Measurements from ENCODE around the gene SPATA7. TPM values are rescaled to one million over a fixed set of nuclear protein-coding genes. Genes with fewer than 3 reads are reported as not detected.

Gene SPATA7
- total and polyA plus RNA-seq, 9 of the 15 experiments (the other 6 are each of a cell fraction or from before 2014, with no cell fraction given), result 0.80 to 3.3 (median 2.5) TPM

DNA sequence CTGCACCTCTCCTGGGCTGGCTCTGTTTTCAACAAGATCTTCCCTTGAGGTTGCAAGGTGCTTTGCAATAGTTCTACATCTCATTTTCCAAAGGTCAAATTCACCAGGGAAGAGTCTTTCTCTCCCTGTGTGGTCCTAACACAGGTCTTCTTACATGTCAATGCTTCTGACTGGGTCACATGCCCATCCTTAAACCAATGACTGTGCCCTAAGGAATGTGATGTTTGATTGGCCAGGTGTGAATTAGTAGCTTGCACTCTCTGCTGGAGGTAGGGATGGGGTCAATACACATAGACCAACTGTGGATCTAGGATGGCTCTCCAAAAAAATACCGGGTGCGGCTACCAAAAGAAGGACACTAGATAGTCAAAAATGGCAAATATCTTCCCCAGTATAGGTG is 42.5 kb upstream of the SPATA7 start:
- WGBS (ENCODE audit: insufficient coverage, low coverage, missing lambda C conversion rate), result 0% methylated on average over 2 of the region's 2 CpGs
- POLR2A ChIA-PET, result no interaction called here
- in situ Hi-C loops (cut with MboI), result no loop called here
- DNase-seq (ENCODE audit: extremely low read depth in 1 of 4, low spot score in 3 of 4) (no peak), FAIRE-seq (no peak), ATAC-seq (no peak)
- Histone ChIP-seq H4K20me1 (replicated peaks; ENCODE audit: control insufficient read depth, insufficient read depth, low read length) (no peaks in the 10 kb centered on the region), H3K9ac (ENCODE audit: insufficient read depth in 1 of 2, low read depth in 2 of 2, low read length in 2 of 2) (no peak overlapping the region), H3K27ac (ENCODE audit: extremely low read depth, low read depth, low read length) (no peak overlapping the region), H3K9me1 (ENCODE audit: control insufficient read depth, insufficient read depth, low read length) (no peaks in the 10 kb centered on the region), H3K79me2 (ENCODE audit: control insufficient read depth, insufficient read depth, low read length) (no peaks in the 10 kb centered on the region), H2AFZ (ENCODE audit: low read depth, low read length) (no peak overlapping the region), H3K27me3 (ENCODE audit: control insufficient read depth in 2 of 2, insufficient read depth in 2 of 2, low read length in 2 of 2) (no peaks in the 10 kb centered on the region), H3K36me3 (ENCODE audit: control insufficient read depth, insufficient read depth, low read length) (no peaks in the 10 kb centered on the region), H3K9me3 (replicated peaks; ENCODE audit: control insufficient read depth, insufficient read depth, low read depth, low read length) (no peaks in the 10 kb centered on the region), H3K4me3 (no peak overlapping the region), H3K4me1 (replicated peaks in 1 of 2; ENCODE audit: control insufficient read depth in 2 of 2, insufficient read depth in 2 of 2, low read length in 2 of 2) (no peaks in the 10 kb centered on the region), H3K4me2 (ENCODE audit: insufficient read depth, low read length) (no peak overlapping the region)
- CTCF ChIA-PET (ENCODE audit: low intra/inter-chr PET ratio), result no interaction called here
- intact Hi-C loops (cut with micrococcal nuclease), result no loop called here
- TF ChIP-seq MTA1 (IDR thresholded peaks at IDR 0.05; ENCODE audit: borderline replicate concordance), result no peak
- TF ChIP-seq SREBF2 (CRISPR knock-in tag; IDR thresholded peaks at IDR 0.05), result no peak
- TF ChIP-seq RUNX1 (IDR thresholded peaks at IDR 0.05; ENCODE audit: low read depth), result no peak
- no peak for TF ChIP-seq ZNF76 (CRISPR knock-in tag; IDR thresholded peaks at IDR 0.05; ENCODE audit: borderline replicate concordance)
- no peak for TF ChIP-seq ZNF436 (CRISPR knock-in tag; IDR thresholded peaks at IDR 0.05)
- TF ChIP-seq, protein P1, sequence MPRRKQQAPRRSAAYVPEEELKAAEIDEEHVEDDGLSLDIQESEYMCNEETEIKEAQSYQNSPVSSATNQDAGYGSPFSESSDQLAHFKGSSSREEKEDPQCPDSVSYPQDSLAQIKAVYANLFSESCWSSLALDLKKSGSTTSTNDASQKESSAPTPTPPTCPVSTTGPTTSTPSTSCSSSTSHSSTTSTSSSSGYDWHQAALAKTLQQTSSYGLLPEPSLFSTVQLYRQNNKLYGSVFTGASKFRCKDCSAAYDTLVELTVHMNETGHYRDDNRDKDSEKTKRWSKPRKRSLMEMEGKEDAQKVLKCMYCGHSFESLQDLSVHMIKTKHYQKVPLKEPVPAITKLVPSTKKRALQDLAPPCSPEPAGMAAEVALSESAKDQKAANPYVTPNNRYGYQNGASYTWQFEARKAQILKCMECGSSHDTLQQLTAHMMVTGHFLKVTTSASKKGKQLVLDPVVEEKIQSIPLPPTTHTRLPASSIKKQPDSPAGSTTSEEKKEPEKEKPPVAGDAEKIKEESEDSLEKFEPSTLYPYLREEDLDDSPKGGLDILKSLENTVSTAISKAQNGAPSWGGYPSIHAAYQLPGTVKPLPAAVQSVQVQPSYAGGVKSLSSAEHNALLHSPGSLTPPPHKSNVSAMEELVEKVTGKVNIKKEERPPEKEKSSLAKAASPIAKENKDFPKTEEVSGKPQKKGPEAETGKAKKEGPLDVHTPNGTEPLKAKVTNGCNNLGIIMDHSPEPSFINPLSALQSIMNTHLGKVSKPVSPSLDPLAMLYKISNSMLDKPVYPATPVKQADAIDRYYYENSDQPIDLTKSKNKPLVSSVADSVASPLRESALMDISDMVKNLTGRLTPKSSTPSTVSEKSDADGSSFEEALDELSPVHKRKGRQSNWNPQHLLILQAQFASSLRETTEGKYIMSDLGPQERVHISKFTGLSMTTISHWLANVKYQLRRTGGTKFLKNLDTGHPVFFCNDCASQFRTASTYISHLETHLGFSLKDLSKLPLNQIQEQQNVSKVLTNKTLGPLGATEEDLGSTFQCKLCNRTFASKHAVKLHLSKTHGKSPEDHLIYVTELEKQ (CRISPR knock-in tag; IDR thresholded peaks at IDR 0.05), result no peak
- TF ChIP-seq ZNF23 (CRISPR knock-in tag; IDR thresholded peaks at IDR 0.05), result no peak
- TF ChIP-seq ZNF24 (IDR thresholded peaks at IDR 0.05), result no peak
- TF ChIP-seq MAFK (IDR thresholded peaks at IDR 0.05; ENCODE audit: low read length), result no peak
- no peak for TF ChIP-seq ELF2 (CRISPR knock-in tag; IDR thresholded peaks at IDR 0.05)
- TF ChIP-seq ATF1 (CRISPR knock-in tag; IDR thresholded peaks at IDR 0.05), result no peak
- TF ChIP-seq ATF1 (tag; IDR thresholded peaks at IDR 0.05), result no peak
- TF ChIP-seq ETV6 (IDR thresholded peaks at IDR 0.05; ENCODE audit: borderline replicate concordance in 1 of 2, low read depth in 2 of 2, low read length in 1 of 2), result no peak
- TF ChIP-seq ETV6 (CRISPR knock-in tag; IDR thresholded peaks at IDR 0.05; ENCODE audit: borderline replicate concordance), result no peak
- no peak for TF ChIP-seq ZNF197 (CRISPR knock-in tag; IDR thresholded peaks at IDR 0.05; ENCODE audit: low read depth)
- TF ChIP-seq ATF3 (IDR thresholded peaks at IDR 0.05), result no peak
- TF ChIP-seq ATF3 (CRISPR knock-in tag; conservative IDR thresholded peaks at IDR 0.05), result no peak
- TF ChIP-seq ESRRB (CRISPR knock-in tag; IDR thresholded peaks at IDR 0.05; ENCODE audit: borderline replicate concordance), result no peak
- BruUV-seq (replicated peaks), result no TSS peak
